Effector memory CD4-positive, alpha-beta T cell (primary cell): ENCODE results near the gene ESR2.

ENCODE experiments used
- DNase-seq, 3 donors: peaks; one replicate each; pipeline ENCODE4 v3.0.0-alpha.2; 2020
- H3K27ac ChIP-seq: 2 replicates; pipeline ENCODE4 v1.7.0; 2013; ENCODE audit warnings: mild to moderate bottlenecking, low read length, moderate library complexity; ENCODE audit not compliant: insufficient read depth, poor library complexity, severe bottlenecking
- H3K27me3 ChIP-seq: replicated peaks from 2 replicates; pipeline ENCODE4 v1.7.0; 2013; ENCODE audit warnings: mild to moderate bottlenecking, low read length; ENCODE audit not compliant: insufficient read depth, control insufficient read depth, poor library complexity, severe bottlenecking
- H3K36me3 ChIP-seq: 2 replicates; pipeline ENCODE4 v1.7.0; 2013; ENCODE audit warnings: mild to moderate bottlenecking, low read length, moderate library complexity; ENCODE audit not compliant: control insufficient read depth, insufficient read depth
- H3K4me1 ChIP-seq: 2 replicates; pipeline ENCODE4 v1.7.0; 2013; ENCODE audit warnings: low read length, mild to moderate bottlenecking; ENCODE audit not compliant: control insufficient read depth, insufficient read depth, poor library complexity, severe bottlenecking
- H3K4me3 ChIP-seq: 2 replicates; pipeline ENCODE4 v1.7.0; 2013; ENCODE audit warnings: low read length, low read depth, mild to moderate bottlenecking; ENCODE audit not compliant: insufficient read depth, poor library complexity, severe bottlenecking
- H3K9me3 ChIP-seq: 2 replicates; pipeline ENCODE4 v1.7.0; 2013; ENCODE audit warnings: mild to moderate bottlenecking, low read length, moderate library complexity; ENCODE audit not compliant: control insufficient read depth

The ESR2 gene

DNA sequence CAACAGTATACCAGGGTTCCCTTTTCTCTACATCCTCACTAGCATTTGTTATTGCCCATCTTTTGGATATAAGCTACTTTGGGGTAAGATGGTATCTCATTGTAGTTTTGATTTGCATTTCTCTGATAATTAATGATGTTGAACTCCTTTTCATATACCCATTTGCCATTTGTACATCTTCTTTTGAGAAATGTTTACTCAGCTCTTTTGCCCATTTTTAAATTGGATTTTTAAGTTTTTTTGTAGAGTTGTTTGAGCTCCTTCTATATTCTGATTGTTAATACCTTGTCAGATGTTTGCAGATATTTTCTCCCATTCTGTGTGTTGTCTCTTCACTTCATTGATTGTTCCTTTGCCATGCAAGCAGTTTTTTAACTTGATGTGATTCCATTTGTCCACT lies 22.2 kb downstream of the ESR2 start:
- no peak for DNase-seq
- Histone ChIP-seq H3K4me1 (no peaks in the 10 kb centered on the region), H3K27me3 (no peaks in the 10 kb centered on the region), H3K27ac (no peak overlapping the region), H3K36me3 (no peaks in the 10 kb centered on the region), H3K9me3 (no peaks in the 10 kb centered on the region), H3K4me3 (no peak overlapping the region)

GRCh38 chr14:64266239-64266638 lies 27.9 kb downstream of the ESR2 start:
- no peak overlapping the region for H3K27ac ChIP-seq
- no peaks in the 10 kb centered on the region for H3K9me3 ChIP-seq
- no peaks in the 10 kb centered on the region for H3K27me3 ChIP-seq
- no peaks in the 10 kb centered on the region for H3K36me3 ChIP-seq
- no peak for DNase-seq
- no peak overlapping the region for H3K4me3 ChIP-seq
- H3K4me1 ChIP-seq: no peaks in the 10 kb centered on the region

DNA sequence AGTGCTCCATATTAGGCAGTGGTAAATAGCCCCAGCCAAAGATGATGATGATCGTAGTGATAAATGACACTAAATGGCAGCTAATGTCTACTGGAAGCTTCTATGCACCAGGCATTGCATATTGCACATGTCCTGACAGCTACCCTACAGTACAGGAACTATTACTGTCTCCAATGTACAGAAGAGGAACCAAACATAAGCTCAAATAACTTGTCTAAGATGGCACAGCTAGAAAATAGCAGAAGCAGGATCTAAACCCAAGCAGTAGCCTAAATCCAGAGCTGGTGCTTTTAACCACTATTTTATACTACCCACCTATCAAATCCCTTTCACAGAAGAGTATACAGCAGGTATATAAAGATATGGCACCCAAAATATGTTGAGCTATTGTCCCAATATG lies 28.9 kb downstream of the ESR2 start:
- no peaks in the 10 kb centered on the region for H3K4me1 ChIP-seq
- no peak for DNase-seq
- no peak overlapping the region for H3K27ac ChIP-seq

GRCh38 chr14:64260418-64260817 lies 33.8 kb downstream of the ESR2 start:
- no peaks in the 10 kb centered on the region for H3K36me3 ChIP-seq

More for the DNA sequence above, 28.9 kb downstream of the ESR2 start:
- H3K36me3 ChIP-seq: no peaks in the 10 kb centered on the region
- H3K9me3 ChIP-seq: no peaks in the 10 kb centered on the region
- no peak overlapping the region for H3K4me3 ChIP-seq
- no peaks in the 10 kb centered on the region for H3K27me3 ChIP-seq

DNA sequence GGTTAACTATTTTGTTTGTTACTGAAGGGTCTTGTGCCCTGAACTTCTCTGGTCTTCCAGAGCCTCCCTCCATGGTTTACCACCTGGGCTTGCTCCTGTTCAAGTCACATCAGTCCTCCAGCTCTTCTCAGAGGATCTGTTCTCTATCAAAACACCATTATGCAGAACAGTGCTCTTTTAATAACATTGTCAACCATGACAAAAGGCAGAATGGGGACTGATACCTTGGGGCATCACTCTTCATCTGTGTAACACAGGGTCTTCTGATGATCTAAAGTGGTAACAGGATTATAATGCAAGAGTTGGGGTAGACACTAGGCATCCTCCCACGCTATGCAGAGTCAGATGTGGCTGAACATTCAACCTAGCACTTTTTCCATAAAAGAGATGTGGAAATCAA lies 38.4 kb downstream of the ESR2 start:
- Histone ChIP-seq H3K4me3 (no peak overlapping the region), H3K4me1 (no peaks in the 10 kb centered on the region), H3K27ac (no peak overlapping the region), H3K9me3 (no peaks in the 10 kb centered on the region), H3K27me3 (no peaks in the 10 kb centered on the region), H3K36me3 (no peaks in the 10 kb centered on the region)
- no peak for DNase-seq

More at GRCh38 chr14:64260418-64260817, 33.8 kb downstream of the ESR2 start:
- no peak for DNase-seq
- Histone ChIP-seq H3K4me1 (no peaks in the 10 kb centered on the region), H3K4me3 (no peak overlapping the region), H3K27me3 (no peaks in the 10 kb centered on the region), H3K27ac (no peak overlapping the region), H3K9me3 (no peaks in the 10 kb centered on the region)

- no peak overlapping the region for H3K4me3 ChIP-seq
- no peaks in the 10 kb centered on the region for H3K9me3 ChIP-seq
- DNase-seq: no peak
- H3K4me1 ChIP-seq: no peaks in the 10 kb centered on the region
- H3K36me3 ChIP-seq: no peaks in the 10 kb centered on the region
- H3K27ac ChIP-seq: no peak overlapping the region
- H3K27me3 ChIP-seq: no peaks in the 10 kb centered on the region
These were observed 40.5 kb downstream of the ESR2 start for GRCh38 chr14:64253672-64254071.

GRCh38 chr14:64249363-64249762 lies 44.8 kb downstream of the ESR2 start:
- no peaks in the 10 kb centered on the region for H3K36me3 ChIP-seq
- H3K27me3 ChIP-seq: no peaks in the 10 kb centered on the region
- H3K4me3 ChIP-seq: no peak overlapping the region
- H3K9me3 ChIP-seq: no peaks in the 10 kb centered on the region
- H3K4me1 ChIP-seq: no peaks in the 10 kb centered on the region
- H3K27ac ChIP-seq: no peak overlapping the region
- DNase-seq: no peak

DNA sequence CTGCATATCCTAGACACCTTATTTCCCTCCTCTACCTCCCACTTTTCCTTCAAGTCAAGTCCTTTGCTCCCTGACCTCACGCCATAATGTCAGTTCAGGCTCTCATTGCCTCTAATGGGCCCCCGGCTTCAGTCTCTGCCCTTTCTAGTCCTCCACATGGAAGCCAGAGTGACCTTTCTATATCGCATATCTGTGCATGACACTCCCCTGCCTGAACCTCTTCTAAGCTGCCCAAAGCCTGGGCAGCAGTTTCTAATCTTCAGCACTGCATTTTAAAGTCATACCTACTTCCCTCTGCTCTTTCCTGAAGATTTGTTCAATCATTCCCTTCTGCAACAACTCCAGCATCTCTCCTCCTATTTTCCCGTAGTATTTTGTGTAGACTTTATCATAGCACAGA lies 45.5 kb downstream of the ESR2 start:
- Histone ChIP-seq H3K9me3 (no peaks in the 10 kb centered on the region), H3K27ac (no peak overlapping the region), H3K4me1 (no peaks in the 10 kb centered on the region), H3K4me3 (no peak overlapping the region), H3K27me3 (no peaks in the 10 kb centered on the region), H3K36me3 (no peaks in the 10 kb centered on the region)
- DNase-seq: no peak

- H3K9me3 ChIP-seq: no peaks in the 10 kb centered on the region
- no peaks in the 10 kb centered on the region for H3K4me1 ChIP-seq
- H3K4me3 ChIP-seq: no peak overlapping the region
- H3K27me3 ChIP-seq: no peaks in the 10 kb centered on the region
- no peaks in the 10 kb centered on the region for H3K36me3 ChIP-seq
- H3K27ac ChIP-seq: no peak overlapping the region
- no peak for DNase-seq
These were observed 47.0 kb downstream of the ESR2 start for GRCh38 chr14:64247195-64247594.

GRCh38 chr14:64246688-64247087 lies 47.5 kb downstream of the ESR2 start:
- no peak overlapping the region for H3K27ac ChIP-seq
- H3K4me1 ChIP-seq: no peaks in the 10 kb centered on the region
- no peaks in the 10 kb centered on the region for H3K9me3 ChIP-seq
- DNase-seq: no peak
- no peaks in the 10 kb centered on the region for H3K27me3 ChIP-seq
- H3K36me3 ChIP-seq: no peaks in the 10 kb centered on the region
- no peak overlapping the region for H3K4me3 ChIP-seq

DNA sequence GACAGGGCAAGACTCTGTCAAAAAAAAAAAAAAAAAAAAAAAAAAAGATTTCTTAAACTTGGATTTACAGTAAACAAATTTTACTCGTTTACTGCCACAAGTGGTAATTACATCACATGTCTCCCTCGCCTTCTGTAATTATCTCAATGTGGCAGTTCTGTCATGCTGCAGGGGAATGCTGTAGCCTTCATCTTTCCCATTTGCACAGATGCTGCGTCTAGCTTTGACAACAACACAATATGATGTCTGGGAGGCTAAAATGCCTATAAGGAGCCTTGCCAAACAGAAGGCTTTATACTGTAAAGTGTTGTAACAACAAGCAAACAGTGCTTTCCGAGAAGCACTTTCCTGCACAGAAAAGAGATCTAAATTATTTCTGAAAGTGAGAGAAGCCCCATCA lies 48.7 kb downstream of the ESR2 start:
- no peak overlapping the region for H3K4me3 ChIP-seq
- H3K27me3 ChIP-seq: no peaks in the 10 kb centered on the region
- H3K36me3 ChIP-seq: no peaks in the 10 kb centered on the region
- H3K9me3 ChIP-seq: no peaks in the 10 kb centered on the region
- no peaks in the 10 kb centered on the region for H3K4me1 ChIP-seq
- DNase-seq: no peak
- H3K27ac ChIP-seq: no peak overlapping the region
